Measurements from ENCODE around the gene RBM4.

GRCh38 chr11:66674964-66675602 is 36.6 kb downstream of the RBM4 start:
- TF ChIP-seq POLR2A (IDR thresholded peaks at IDR 0.05) (no peak), POLR2AphosphoS5 (IDR thresholded peaks at IDR 0.05) (no peak), CTCF (IDR thresholded peaks at IDR 0.05) (no peak)

Data from gastroesophageal sphincter (tissue), 3 donors.